SIG-M5 (cell line): Measurements from ENCODE around the gene ELAVL1.
"Not testable (repeated sequence)": the region's sequence is repeated elsewhere in the genome, so short reads cannot be mapped to it uniquely, and the experiment has no call there.

Experiments used
- DNase-seq: peaks from one replicate; lab custom pipeline; 2025; lab: John Stamatoyannopoulos, UW

ELAVL1 gene

GRCh38 chr19:7933411-7933810 lies 72.0 kb downstream of the ELAVL1 start:
- DNase-seq, result no peak

DNA sequence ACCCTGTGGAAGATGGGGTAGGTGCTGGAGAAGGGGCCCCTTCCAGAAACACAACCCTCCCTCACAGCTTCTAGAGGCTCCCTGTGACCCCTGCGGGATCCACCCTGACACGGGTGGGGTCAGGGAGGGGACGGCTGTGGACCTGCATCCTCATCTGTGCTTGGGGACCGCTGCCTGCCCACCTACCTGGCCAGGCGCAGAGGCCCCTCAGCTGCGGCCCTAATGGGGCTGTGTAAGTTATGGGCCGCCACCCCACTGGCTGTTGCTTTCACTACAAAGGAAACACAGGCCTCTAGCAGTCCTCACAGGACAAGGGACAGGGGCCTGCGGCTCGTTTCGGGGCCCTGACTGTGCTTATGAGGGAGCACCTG lies 72.5 kb downstream of the ELAVL1 start:
- DNase-seq, result no peak

GRCh38 chr19:7932276-7932929 lies 73.0 kb downstream of the ELAVL1 start:
- DNase-seq, result no peak

- DNase-seq, result no peak
Measured at GRCh38 chr19:7931221-7932061, 74.0 kb downstream of the ELAVL1 start.

- DNase-seq, result no peak
Measured at GRCh38 chr19:7930765-7931164, 74.7 kb downstream of the ELAVL1 start.

DNA sequence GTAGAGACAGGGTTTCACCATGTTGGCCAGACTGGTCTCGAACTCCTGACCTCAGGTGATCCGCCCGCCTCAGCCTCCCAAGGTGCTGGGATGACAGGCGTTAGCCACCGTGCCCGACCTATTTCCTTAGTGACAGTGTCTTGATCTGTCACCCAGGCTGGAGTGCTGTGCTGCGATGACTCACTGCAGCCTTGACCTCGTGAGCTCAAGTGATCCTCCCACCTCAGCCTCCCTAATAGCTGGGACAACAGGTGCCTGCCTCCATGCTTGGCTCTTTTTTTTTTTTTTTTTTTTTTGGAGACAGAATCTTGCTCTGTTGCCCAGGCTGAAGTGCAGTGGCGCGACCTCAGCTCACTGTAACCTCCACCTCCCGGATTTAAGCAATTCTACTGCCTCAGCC lies 75.4 kb downstream of the ELAVL1 start:
- DNase-seq, result not testable (repeated sequence)

DNA sequence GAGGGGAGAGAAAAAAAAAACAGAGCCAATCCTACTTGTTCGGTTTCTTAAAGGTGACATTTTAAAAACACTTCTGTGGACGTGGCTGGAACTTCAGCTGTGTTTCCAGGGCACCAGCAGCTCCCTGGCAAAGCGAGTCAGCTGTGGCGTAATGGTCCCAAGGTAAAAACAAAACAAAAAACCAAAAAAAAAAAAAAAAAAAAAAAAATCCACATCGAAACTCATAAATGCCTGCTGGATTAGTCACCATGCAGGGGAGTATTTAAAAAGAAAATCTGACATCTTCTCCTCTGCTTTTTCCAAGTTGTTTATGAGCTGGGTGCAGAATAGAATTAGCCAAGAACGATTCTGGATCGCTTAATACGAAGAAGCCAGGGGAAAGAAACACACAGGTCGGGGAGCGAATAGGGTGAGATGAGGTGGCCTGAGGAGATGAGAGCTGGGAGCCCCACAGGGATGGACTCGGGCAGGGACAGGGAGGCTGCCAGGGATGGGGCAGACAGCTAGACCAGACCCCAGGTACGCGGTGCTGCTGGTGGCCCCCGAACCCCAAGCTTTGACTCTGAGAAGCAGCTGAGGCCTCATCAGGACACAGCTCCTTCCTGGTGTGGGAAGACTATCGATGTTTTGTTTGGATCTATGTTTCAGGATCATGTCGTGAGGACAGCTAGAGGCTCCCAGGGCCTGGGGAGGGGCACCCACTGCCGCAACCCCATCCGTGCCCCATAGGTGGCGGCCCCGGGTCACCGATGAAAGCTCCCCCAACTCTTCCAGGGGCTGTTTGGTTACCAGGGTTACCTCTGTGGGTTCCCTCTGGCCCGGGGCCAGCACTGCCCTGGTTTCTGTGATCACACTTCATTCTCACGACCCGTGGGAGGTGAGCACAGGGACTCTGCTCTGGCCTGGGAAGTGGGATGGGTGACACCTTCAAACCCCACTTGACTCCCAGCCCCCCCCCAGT lies 76.4 kb downstream of the ELAVL1 start:
- no peak for DNase-seq

GRCh38 chr19:7928334-7928706 lies 77.1 kb downstream of the ELAVL1 start:
- no peak for DNase-seq

- DNase-seq, result no peak
Measured at GRCh38 chr19:7927605-7928333, 77.7 kb downstream of the ELAVL1 start.

DNA sequence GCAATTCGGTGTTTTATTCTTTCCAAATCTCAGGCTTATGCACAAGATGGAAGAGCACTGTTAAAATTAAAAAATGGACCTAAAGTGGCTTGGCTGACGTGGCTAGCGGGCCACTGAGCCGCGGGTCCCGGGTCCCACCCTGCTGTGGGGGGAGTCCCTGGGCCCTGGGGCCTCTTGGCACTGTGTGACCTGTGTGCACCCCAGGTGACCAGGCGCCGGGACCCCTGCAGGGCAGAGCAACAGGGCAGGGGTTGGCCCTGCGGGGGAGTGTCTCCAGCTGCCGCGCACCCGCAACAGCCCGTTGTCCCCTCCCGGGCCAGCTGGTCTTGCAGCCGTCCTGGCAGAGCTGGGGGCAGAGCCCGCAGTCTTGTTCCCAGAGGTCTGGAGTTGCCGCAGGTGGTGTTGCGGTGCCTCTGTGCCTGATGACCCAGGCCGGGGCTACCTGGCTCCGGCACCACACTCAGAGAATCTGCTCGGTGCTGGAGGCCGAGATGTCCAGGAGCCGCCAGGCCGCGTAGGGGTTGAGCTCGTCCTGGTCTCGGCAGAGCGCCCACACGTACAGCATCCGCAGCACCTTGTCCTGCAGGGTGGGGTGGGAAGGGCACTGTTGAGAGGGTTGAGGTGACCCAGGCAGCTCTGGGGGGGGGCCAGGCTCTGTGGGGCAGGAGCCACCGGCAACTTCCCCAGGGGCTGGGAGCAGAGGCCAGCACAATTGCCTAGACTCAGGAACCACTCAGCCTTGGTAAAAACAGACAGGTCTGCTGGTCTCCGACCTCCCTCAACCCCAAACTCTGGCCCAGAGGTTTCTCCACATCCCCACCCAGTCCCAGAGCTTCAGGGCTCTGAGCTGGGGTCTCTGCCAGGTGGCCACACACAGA lies 78.5 kb downstream of the ELAVL1 start:
- DNase-seq, result no peak

DNA sequence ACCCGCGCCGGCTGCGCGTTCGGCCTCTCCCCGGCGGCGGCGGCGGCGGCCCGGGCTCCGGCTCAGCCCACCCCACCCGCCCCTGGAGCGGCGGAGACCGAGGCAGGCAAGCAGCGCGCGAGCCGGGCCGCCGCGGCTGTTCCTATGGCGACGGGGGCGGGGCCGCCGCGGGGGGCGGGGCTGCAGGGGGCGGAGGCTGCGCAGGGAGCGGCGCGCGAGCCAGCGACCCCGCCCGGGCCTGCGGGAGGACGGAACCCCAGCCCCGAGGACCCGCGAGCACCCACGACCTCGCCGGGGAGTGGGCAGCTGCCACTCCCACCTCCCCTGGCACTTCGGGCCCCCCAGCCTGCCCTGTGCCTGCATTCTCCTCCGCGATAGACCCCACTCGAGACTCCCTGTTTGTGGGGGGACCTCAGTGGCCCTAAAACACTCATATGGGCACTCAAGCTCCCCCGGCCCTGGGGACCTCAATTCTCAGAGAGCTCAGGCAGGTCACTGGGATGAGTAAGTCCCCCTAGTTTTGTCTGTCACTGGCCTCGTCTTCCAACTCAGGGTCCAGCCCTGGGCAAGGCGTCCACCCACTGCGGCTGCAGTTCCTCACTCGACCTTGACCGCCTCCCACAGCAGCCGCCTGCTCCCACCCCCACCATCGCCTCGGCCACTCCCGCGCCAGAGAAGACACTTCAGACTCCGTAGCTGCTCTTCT lies 79.3 kb downstream of the ELAVL1 start, which contains the start of gene CTXN1:
Gene CTXN1, minus strand, starts transcription at position 115 of the 706 bp plus-strand sequence. CDS start 597 bp downstream, outside the sequence.
- no peak for DNase-seq

DNA sequence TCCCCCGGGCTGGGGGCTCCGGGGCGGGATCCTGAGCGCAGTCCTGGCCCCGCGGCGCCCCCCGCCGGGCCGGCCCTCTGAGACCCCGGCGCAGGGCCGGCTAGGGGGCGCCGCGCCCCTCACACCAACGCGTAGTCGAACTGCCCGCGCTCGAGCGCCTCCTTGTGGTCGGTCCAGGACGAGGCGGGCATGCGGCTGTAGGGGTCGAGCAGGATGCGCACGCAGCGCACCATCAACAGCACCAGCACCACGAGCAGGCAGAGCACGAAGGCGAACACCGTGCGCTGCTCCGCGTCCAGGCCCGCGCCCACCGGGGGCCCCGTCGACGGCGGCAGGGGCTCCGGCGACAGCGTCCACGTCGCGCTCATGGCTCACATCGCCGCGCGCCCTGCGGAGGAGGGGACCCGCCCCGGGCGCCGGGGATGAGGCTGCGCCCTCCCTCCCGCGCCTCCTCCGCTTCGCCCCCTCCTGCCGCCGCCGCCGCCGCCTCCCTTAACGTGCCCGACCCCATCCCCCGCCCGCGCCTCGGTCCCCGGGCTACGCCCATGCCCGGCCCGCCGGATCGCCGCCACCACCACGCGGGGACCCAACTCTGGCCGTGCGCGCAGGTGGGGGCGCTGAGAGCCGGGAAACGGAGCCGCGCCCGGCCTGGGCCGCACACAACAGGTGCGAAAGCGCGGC lies 80.1 kb downstream of the ELAVL1 start:
- DNase-seq, result no peak

DNA sequence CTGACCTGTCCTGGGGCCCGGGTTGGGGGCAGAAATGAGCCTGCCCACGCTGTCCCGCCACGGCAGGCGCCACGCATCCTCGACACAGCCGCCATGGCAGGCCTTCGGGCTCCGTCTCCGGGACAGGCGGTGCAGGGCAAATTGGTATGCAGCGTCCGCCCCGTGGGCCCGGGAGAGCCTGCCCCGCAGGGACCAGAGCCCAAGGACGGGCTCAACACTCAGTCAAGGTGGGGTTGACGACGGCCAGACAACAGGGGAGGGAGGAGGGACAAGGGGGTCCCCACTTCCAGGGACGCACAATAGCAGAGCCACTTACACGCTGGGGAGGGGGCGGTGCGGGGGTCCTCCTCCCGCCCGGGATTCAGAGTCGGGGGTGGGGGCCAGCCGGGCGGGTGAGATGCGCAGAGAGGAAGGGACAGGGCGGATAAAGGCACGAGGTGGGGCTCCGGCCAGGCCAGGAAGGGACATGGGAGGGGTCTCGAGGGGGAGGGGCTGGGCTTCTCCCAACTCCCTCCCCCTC lies 80.7 kb downstream of the ELAVL1 start:
- DNase-seq, result no peak

GRCh38 chr19:7924241-7924640 lies 81.2 kb downstream of the ELAVL1 start:
- no peak for DNase-seq

- DNase-seq, result no peak
Measured at GRCh38 chr19:7923295-7924191, 81.9 kb downstream of the ELAVL1 start.

DNA sequence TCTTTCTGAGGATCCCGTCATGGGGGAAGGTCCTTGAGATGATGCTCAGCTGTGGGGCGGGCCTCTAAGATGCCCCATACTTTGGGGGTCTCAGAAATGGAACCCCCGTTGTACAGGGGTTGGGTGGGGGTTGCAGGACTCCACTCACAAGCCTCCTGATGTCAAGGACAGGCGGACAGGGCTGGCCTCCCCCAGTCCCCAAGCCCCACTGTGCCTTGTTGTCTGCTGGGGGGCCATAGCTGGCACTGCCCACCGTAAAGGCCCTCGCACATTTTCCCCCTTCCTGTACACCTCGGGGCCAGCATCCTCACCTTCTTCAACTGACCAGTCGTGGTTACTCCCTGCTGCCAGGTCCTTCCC lies 82.6 kb downstream of the ELAVL1 start:
- DNase-seq, result no peak

DNA sequence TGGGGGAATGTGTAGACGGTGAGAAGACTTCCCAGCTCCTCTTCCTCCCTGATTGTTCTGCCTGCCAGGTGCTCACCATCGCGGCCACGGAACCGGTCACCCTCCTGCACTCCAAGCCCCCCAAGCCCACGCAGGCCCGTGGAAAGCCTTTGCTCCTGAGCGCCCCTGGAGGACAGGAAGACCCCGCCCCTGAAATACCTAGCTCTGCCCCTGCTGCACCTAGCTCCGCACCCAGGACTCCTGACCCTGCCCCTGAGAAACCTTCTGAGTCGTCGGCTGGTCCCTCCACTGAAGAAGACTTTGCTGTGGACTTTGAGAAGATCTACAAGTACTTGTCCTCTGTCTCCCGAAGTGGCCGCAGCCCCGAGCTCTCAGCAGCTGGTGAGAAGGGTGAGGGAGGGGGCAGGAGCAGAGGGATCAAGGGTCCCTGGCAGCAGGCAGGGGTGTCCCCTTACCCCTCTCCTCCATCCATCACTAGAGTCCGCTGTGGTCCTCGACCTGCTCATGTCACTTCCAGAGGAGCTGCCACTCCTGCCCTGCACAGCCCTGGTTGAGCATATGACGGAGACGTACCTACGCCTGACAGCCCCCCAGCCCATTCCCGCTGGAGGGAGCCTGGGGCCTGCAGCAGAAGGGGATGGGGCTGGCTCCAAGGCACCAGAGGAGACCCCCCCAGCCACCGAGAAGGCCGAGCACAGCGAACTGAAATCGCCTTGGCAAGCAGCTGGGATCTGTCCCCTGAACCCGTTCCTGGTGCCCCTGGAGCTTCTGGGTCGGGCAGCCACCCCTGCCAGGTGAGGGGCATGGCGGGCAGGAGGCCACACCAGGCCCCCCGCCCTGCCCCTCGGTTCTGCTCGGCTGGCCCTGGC lies 83.2 kb downstream of the ELAVL1 start:
- DNase-seq, result no peak
